K562 (cell line): ENCODE measurements around the gene NCOA1. TPM values are rescaled to one million over a fixed set of nuclear protein-coding genes. Genes with fewer than 3 reads are reported as not detected.

Experiments used
- ARID1B ChIP-seq: fragments of 450-650 bp; IDR thresholded peaks from 2 replicates; pipeline ENCODE4 v1.6.1; 2016; ENCODE audit warnings: antibody characterized with exemption, mild to moderate bottlenecking, inconsistent platforms
- BMI1 ChIP-seq: fragments of 150-350 bp; IDR thresholded peaks from 2 replicates; pipeline ENCODE4 v1.6.1; 2014; ENCODE audit warnings: low read length
- CCNT2 ChIP-seq: IDR thresholded peaks from 2 replicates; pipeline ENCODE4 v1.6.1; 2011; ENCODE audit warnings: borderline replicate concordance, low read depth, mild to moderate bottlenecking, moderate library complexity, mixed read lengths, low read length; ENCODE audit not compliant: insufficient read length; ENCODE audit errors: extremely low read depth
- CHD7 ChIP-seq: fragments of 200-600 bp; sonication (generic); IDR thresholded peaks from one replicate; pipeline ENCODE4 v1.6.1; 2012; ENCODE audit warnings: mild to moderate bottlenecking, low read depth, low read length, inconsistent platforms
- FIP1L1 ChIP-seq: fragments of 200-400 bp; formaldehyde crosslinking; IDR thresholded peaks from 2 replicates; pipeline ENCODE4 v1.6.1; 2018; ENCODE audit warnings: mild to moderate bottlenecking, low read depth, low read length; ENCODE audit not compliant: poor library complexity, severe bottlenecking
- KHSRP ChIP-seq: fragments of 450-650 bp; IDR thresholded peaks from 2 replicates; pipeline ENCODE4 v1.6.1; 2017
- NFE2 ChIP-seq: IDR thresholded peaks from 2 replicates; pipeline ENCODE4 v1.6.1; 2014; ENCODE audit warnings: antibody characterized with exemption, low read depth
- OTX1 ChIP-seq: fragments of 450-650 bp; formaldehyde crosslinking; IDR thresholded peaks from 2 replicates; pipeline ENCODE4 v1.4.0; 2022; ENCODE audit warnings: mild to moderate bottlenecking
- PHTF2 ChIP-seq: fragments of 250-450 bp; sonication (Bioruptor Pico); IDR thresholded peaks from 2 replicates; pipeline ENCODE4 v1.5.0; 2021; ENCODE audit warnings: mild to moderate bottlenecking
- RBM39 ChIP-seq: fragments of 200-400 bp; formaldehyde crosslinking; optimal IDR thresholded peaks from 2 replicates; pipeline ENCODE3; 2018; ENCODE audit warnings: low read depth, low read length
- RUNX1 ChIP-seq: sonication (generic); IDR thresholded peaks from 2 replicates; pipeline ENCODE4 v1.6.1; 2016; ENCODE audit warnings: antibody characterized with exemption, low read depth
- SAFB ChIP-seq: fragments of 200-400 bp; formaldehyde crosslinking; IDR thresholded peaks from 2 replicates; pipeline ENCODE4 v1.6.1; 2017; ENCODE audit warnings: low read depth, low read length, borderline replicate concordance
- STAT6 ChIP-seq: sonication (generic); formaldehyde crosslinking; IDR thresholded peaks from 2 replicates; pipeline ENCODE4 v1.8.1; 2023; ENCODE audit warnings: mild to moderate bottlenecking, missing genetic modification reagents
- ZBTB1 ChIP-seq: sonication (generic); formaldehyde crosslinking; IDR thresholded peaks from 2 replicates; pipeline ENCODE4 v1.8.1; 2023; ENCODE audit warnings: missing genetic modification reagents, low read depth, mild to moderate bottlenecking, borderline replicate concordance
- ZNF184 ChIP-seq: sonication (generic); formaldehyde crosslinking; IDR thresholded peaks from 2 replicates; pipeline ENCODE4 v1.5.0; 2020; ENCODE audit warnings: missing genetic modification reagents
- ZNF830 ChIP-seq: fragments of 250-450 bp; sonication (Bioruptor Pico); IDR thresholded peaks from 2 replicates; pipeline ENCODE4 v1.5.0; 2021; ENCODE audit warnings: mild to moderate bottlenecking
- polyA plus RNA-seq, 8 experiments: library from polyadenylated mRNA; depleted of rRNA in 4 of 8; stranded (reverse) in 5 of 8; unstranded in 3 of 8; fragments of >200 nt; fragmentation: Nextera tagmentation in 2 of 8; fragmentation: Illumina TruSeq in 1 of 8; extraction: Ambion mirVana in 2 of 8; extraction: Trizol in 1 of 8; gene quantifications; 2 replicates each; pipeline versions ENCODE4 v1.2.1 to v1.2.3, GENCODE V29; 2011 to 2014; ENCODE audit warnings: inconsistent platforms in 1 of 8, missing spikeins in 1 of 8
- total RNA-seq, 7 experiments: library from RNA; depleted of rRNA in 6 of 7; stranded (reverse); fragments of >200 nt in 6 of 7; fragmentation: Illumina TruSeq in 2 of 7; extraction: Trizol in 2 of 7; gene quantifications; 2 replicates each; pipeline versions ENCODE4 v1.2.1 to v1.2.3, GENCODE V29; 2011 to 2021; ENCODE audit warnings: low replicate concordance in 1 of 7

NCOA1 gene
- total and polyA plus RNA-seq, 9 of the 15 experiments (the other 6 are each of a cell fraction or from before 2014, with no cell fraction given), result 4.9 to 25.7 (median 17.0) TPM

- TF ChIP-seq ZNF830 (CRISPR knock-in tag) (no peak), ZNF184 (CRISPR knock-in tag) (no peak), KHSRP (no peak), BMI1 (no peak), SAFB (no peak), STAT6 (no peak), NFE2 (peak; percentile 91), FIP1L1 (no peak), CCNT2 (no peak), OTX1 (CRISPR knock-in tag) (no peak), RUNX1 (no peak), RBM39 (no peak), CHD7 (no peak), PHTF2 (CRISPR knock-in tag) (no peak), ZBTB1 (CRISPR knock-in tag) (no peak), ARID1B (peak; percentile 64)
Observed at GRCh38 chr2:24482251-24482971, 8.6 kb upstream of the NCOA1 start (continued).
